Amniotic stem cell (primary cell): ENCODE data around the gene PPP1R14B.

ENCODE experiments used
- DNase-seq: peaks from one replicate; lab custom pipeline; 2025; lab: John Stamatoyannopoulos, UW

PPP1R14B gene

GRCh38 chr11:64246871-64247728 is at the start of gene PPP1R14B:
PPP1R14B (minus strand) TSS chr11:64246943; CDS start chr11:64246673, 270 bp downstream.
- DNase-seq, result no peak

- no peak for DNase-seq
These were observed 49.5 kb upstream of the PPP1R14B start for GRCh38 chr11:64296236-64296635.

GRCh38 chr11:64295760-64296159 is 49.0 kb upstream of the PPP1R14B start:
- DNase-seq, result no peak

- DNase-seq, result no peak
These were observed 48.0 kb upstream of the PPP1R14B start for GRCh38 chr11:64294774-64295173.

GRCh38 chr11:64292460-64293254 is 45.9 kb upstream of the PPP1R14B start:
- DNase-seq, result no peak

GRCh38 chr11:64291752-64292459 is 45.2 kb upstream of the PPP1R14B start:
- no peak for DNase-seq

GRCh38 chr11:64291262-64291751 is 44.6 kb upstream of the PPP1R14B start, which contains the start of gene KCNK4:
KCNK4 (plus strand) TSS chr11:64291302; CDS start chr11:64293019, 1,717 bp downstream.
- no peak for DNase-seq

- DNase-seq, result no peak
These were observed 43.9 kb upstream of the PPP1R14B start for GRCh38 chr11:64290352-64291261.

- DNase-seq, result no peak
These were observed 42.3 kb upstream of the PPP1R14B start for GRCh38 chr11:64289002-64289564.

- no peak for DNase-seq
These were observed 41.6 kb upstream of the PPP1R14B start for GRCh38 chr11:64288353-64288750.

- no peak for DNase-seq
These were observed 41.1 kb upstream of the PPP1R14B start for GRCh38 chr11:64287676-64288352.

GRCh38 chr11:64286801-64287159 is 40.0 kb upstream of the PPP1R14B start:
- DNase-seq, result no peak

- no peak for DNase-seq
These were observed 39.4 kb upstream of the PPP1R14B start for GRCh38 chr11:64285885-64286800.

GRCh38 chr11:64284962-64285884 is 38.5 kb upstream of the PPP1R14B start, which contains the start of gene GPR137:
GPR137 (plus strand) TSS chr11:64285848; CDS start chr11:64286525, 677 bp downstream.
- DNase-seq, result peak; percentile 43

GRCh38 chr11:64284048-64284961 is 37.6 kb upstream of the PPP1R14B start, which contains the start of gene BAD:
BAD (minus strand) TSS chr11:64284665; CDS start chr11:64284368, 297 bp downstream.
- peak; percentile 86 for DNase-seq

- no peak for DNase-seq
These were observed 36.3 kb upstream of the PPP1R14B start for GRCh38 chr11:64283092-64283491.
